Neutrophil (primary cell): ENCODE measurements around the gene MYO1H.

Source experiments
- H3K27ac ChIP-seq: fragments of 200-600 bp; sonication (generic); 2 replicates; pipeline ENCODE4 v1.5.1; 2016; ENCODE audit warnings: mild to moderate bottlenecking, moderate library complexity
- H3K27me3 ChIP-seq: fragments of 200-600 bp; sonication (generic); 2 replicates; pipeline ENCODE4 v1.6.0; 2016; ENCODE audit warnings: mild to moderate bottlenecking
- H3K36me3 ChIP-seq: fragments of 200-600 bp; sonication (generic); 2 replicates; pipeline ENCODE4 v1.5.1; 2017
- H3K4me1 ChIP-seq, 2 experiments: fragments of 200-600 bp in 1 of 2; sonication (generic) in 1 of 2; 1 replicate in 1 of 2; 2 replicates in 1 of 2; pipeline versions ENCODE4 v1.5.1 to v1.6.1; 2013 to 2016; ENCODE audit warnings: low read depth in 1 of 2, low read length in 1 of 2, mild to moderate bottlenecking in 1 of 2, moderate library complexity in 1 of 2; ENCODE audit not compliant: control insufficient read depth in 1 of 2, insufficient read depth in 1 of 2
- H3K4me3 ChIP-seq, 2 experiments: fragments of 200-600 bp in 1 of 2; sonication (generic) in 1 of 2; 1 replicate in 1 of 2; 2 replicates in 1 of 2; pipeline ENCODE4 v1.5.1; 2013 to 2016; ENCODE audit warnings: low read depth in 1 of 2, low read length in 1 of 2, mild to moderate bottlenecking in 1 of 2, moderate library complexity in 1 of 2
- H3K9me3 ChIP-seq: fragments of 200-600 bp; sonication (generic); 2 replicates; pipeline ENCODE4 v1.5.1; 2016
- CTCF ChIP-seq: fragments of 200-600 bp; sonication (generic); IDR thresholded peaks from 2 replicates; pipeline ENCODE4 v1.5.1; 2016; ENCODE audit warnings: antibody characterized with exemption

Gene MYO1H

GRCh38 chr12:109464642-109465351 is 117.1 kb downstream of the MYO1H start:
- peaks cover 18 to 19% of the 10 kb centered on the region in 2 experiments for H3K4me1 ChIP-seq

GRCh38 chr12:109466305-109466704 is 118.6 kb downstream of the MYO1H start:
- H3K27ac ChIP-seq, result no peak overlapping the region
- no peak for TF ChIP-seq CTCF
- H3K36me3 ChIP-seq, result peaks cover 44% of the 10 kb centered on the region
- no peaks in the 10 kb centered on the region for H3K9me3 ChIP-seq
- no peak overlapping the region for H3K4me3 ChIP-seq
- no peaks in the 10 kb centered on the region for H3K27me3 ChIP-seq
- peaks cover 10 to 11% of the 10 kb centered on the region in 2 experiments for H3K4me1 ChIP-seq

More at GRCh38 chr12:109464642-109465351, 117.1 kb downstream of the MYO1H start:
- no peak for TF ChIP-seq CTCF
- no peaks in the 10 kb centered on the region for H3K27me3 ChIP-seq
- no peak overlapping the region for H3K27ac ChIP-seq
- no peaks in the 10 kb centered on the region for H3K9me3 ChIP-seq
- H3K36me3 ChIP-seq, result peaks cover 48% of the 10 kb centered on the region
- H3K4me3 ChIP-seq, result no peak overlapping the region

- Histone ChIP-seq H3K9me3 (no peaks in the 10 kb centered on the region), H3K36me3 (peaks cover 44% of the 10 kb centered on the region)
These were observed 119.1 kb downstream of the MYO1H start for GRCh38 chr12:109466821-109467220.

GRCh38 chr12:109467978-109468676 is 120.4 kb downstream of the MYO1H start:
- Histone ChIP-seq H3K27ac (no peak overlapping the region), H3K4me3 (no peak overlapping the region), H3K36me3 (peaks cover 44% of the 10 kb centered on the region)

More at GRCh38 chr12:109466821-109467220, 119.1 kb downstream of the MYO1H start:
- H3K4me1 ChIP-seq, result peaks cover 5 to 6% of the 10 kb centered on the region in 2 experiments
- H3K27me3 ChIP-seq, result no peaks in the 10 kb centered on the region
- no peak overlapping the region for H3K4me3 ChIP-seq
- no peak for TF ChIP-seq CTCF
- no peak overlapping the region for H3K27ac ChIP-seq

GRCh38 chr12:109469517-109469916 is 121.8 kb downstream of the MYO1H start:
- Histone ChIP-seq H3K27me3 (no peaks in the 10 kb centered on the region), H3K4me1 (no peaks in the 10 kb centered on the region), H3K9me3 (no peaks in the 10 kb centered on the region), H3K36me3 (peaks cover 47% of the 10 kb centered on the region), H3K27ac (no peak overlapping the region), H3K4me3 (no peak overlapping the region)
- TF ChIP-seq CTCF, result no peak

More at GRCh38 chr12:109467978-109468676, 120.4 kb downstream of the MYO1H start:
- Histone ChIP-seq H3K4me1 (no peaks in the 10 kb centered on the region), H3K9me3 (no peaks in the 10 kb centered on the region), H3K27me3 (no peaks in the 10 kb centered on the region)
- no peak for TF ChIP-seq CTCF
